Stimulated activated naive B cell treated with anti-CD40 and anti-IgM and Interleukin-4, amounts not matched to agents 10 μg/mL and 1 μg/mL and 100 μg/mL, for 72 hours (primary cell): Measurements from ENCODE around the gene SFXN3.

ENCODE experiments used
- ATAC-seq, 2 donors: fragments of 150-1000 bp; cut with Tn5 transposase; replicated peaks; 2 replicates each; pipeline ENCODE4 v1.10.0; 2021; ENCODE audit warnings: moderate library complexity in 1 of 2
- DNase-seq: peaks from one replicate; pipeline ENCODE4 v3.0.0; 2021
- H3K27ac Mint-ChIP-seq: one replicate; pipeline ENCODE4 v1.8.0; 2022; ENCODE audit warnings: mild to moderate bottlenecking, mixed read lengths
- H3K27me3 Mint-ChIP-seq, 2 donors: one replicate each; pipeline ENCODE4 v1.8.0; 2022; ENCODE audit warnings: mixed read lengths in 2 of 2
- H3K36me3 Mint-ChIP-seq, 2 donors: one replicate each; pipeline ENCODE4 v1.8.0; 2022; ENCODE audit warnings: mixed read lengths in 2 of 2, mild to moderate bottlenecking in 1 of 2
- H3K4me1 Mint-ChIP-seq, 2 donors: one replicate each; pipeline ENCODE4 v1.8.0; 2022; ENCODE audit warnings: mixed read lengths in 2 of 2, mild to moderate bottlenecking in 1 of 2
- H3K4me3 Mint-ChIP-seq, 2 donors: one replicate each; pipeline ENCODE4 v1.8.0; 2022; ENCODE audit warnings: mild to moderate bottlenecking in 2 of 2, mixed read lengths in 2 of 2, moderate library complexity in 1 of 2
- H3K9me3 Mint-ChIP-seq, 2 donors: one replicate each; pipeline ENCODE4 v1.8.0; 2022; ENCODE audit warnings: mixed read lengths in 2 of 2, mild to moderate bottlenecking in 1 of 2

Gene SFXN3

GRCh38 chr10:101005869-101006567 lies 25.0 kb upstream of the SFXN3 start:
- Mint-ChIP-seq H3K27me3 (no peaks in the 10 kb centered on the region), H3K36me3 (peaks cover 12 to 17% of the 10 kb centered on the region in 2 donors), H3K27ac (no peak overlapping the region), H3K4me3 (no peak overlapping the region), H3K4me1 (peaks cover 3 to 4% of the 10 kb centered on the region in 2 donors), H3K9me3 (no peaks in the 10 kb centered on the region)
- DNase-seq, result no peak
- ATAC-seq, result no peak

GRCh38 chr10:101006593-101007098 lies 24.4 kb upstream of the SFXN3 start:
- Mint-ChIP-seq H3K27me3 (no peaks in the 10 kb centered on the region), H3K9me3 (no peaks in the 10 kb centered on the region), H3K4me1 (no peaks in the 10 kb centered on the region), H3K36me3 (peaks cover 9 to 15% of the 10 kb centered on the region in 2 donors), H3K4me3 (no peak overlapping the region), H3K27ac (no peak overlapping the region)
- DNase-seq, result no peak
- no peak for ATAC-seq

GRCh38 chr10:101007099-101007711 lies 23.8 kb upstream of the SFXN3 start:
- no peaks in the 10 kb centered on the region for H3K9me3 Mint-ChIP-seq
- no peak overlapping the region for H3K4me3 Mint-ChIP-seq
- DNase-seq, result no peak

GRCh38 chr10:101007915-101008822 lies 22.9 kb upstream of the SFXN3 start:
- DNase-seq (no peak), ATAC-seq (no peak)
- Mint-ChIP-seq H3K27me3 (peaks cover 1 to 2% of the 10 kb centered on the region in 2 donors), H3K9me3 (no peaks in the 10 kb centered on the region), H3K27ac (no peak overlapping the region), H3K4me1 (peaks cover 7% of the 10 kb centered on the region in 2 donors), H3K4me3 (no peak overlapping the region), H3K36me3 (peaks cover 9 to 15% of the 10 kb centered on the region in 2 donors)

More at GRCh38 chr10:101007099-101007711, 23.8 kb upstream of the SFXN3 start:
- Mint-ChIP-seq H3K4me1 (no peaks in the 10 kb centered on the region), H3K36me3 (peaks cover 9 to 15% of the 10 kb centered on the region in 2 donors), H3K27ac (no peak overlapping the region), H3K27me3 (no peaks in the 10 kb centered on the region)
- ATAC-seq, result no peak

GRCh38 chr10:101008823-101009423 lies 22.1 kb upstream of the SFXN3 start:
- peaks cover 4 to 5% of the 10 kb centered on the region in 2 donors for H3K27me3 Mint-ChIP-seq
- ATAC-seq (no peak), DNase-seq (no peak)
- H3K9me3 Mint-ChIP-seq, result no peaks in the 10 kb centered on the region
- H3K36me3 Mint-ChIP-seq, result peaks cover 4 to 10% of the 10 kb centered on the region in 2 donors
- no peak overlapping the region for H3K4me3 Mint-ChIP-seq
- H3K27ac Mint-ChIP-seq, result no peak overlapping the region
- H3K4me1 Mint-ChIP-seq, result peaks cover 11% of the 10 kb centered on the region in 2 donors

- no peak overlapping the region for H3K4me3 Mint-ChIP-seq
- ATAC-seq (no peak), DNase-seq (no peak)
- peaks cover 12 to 13% of the 10 kb centered on the region in 2 donors for H3K27me3 Mint-ChIP-seq
- no peaks in the 10 kb centered on the region for H3K9me3 Mint-ChIP-seq
- H3K27ac Mint-ChIP-seq, result no peak overlapping the region
- H3K36me3 Mint-ChIP-seq, result peaks cover 1 to 4% of the 10 kb centered on the region in 2 donors
- H3K4me1 Mint-ChIP-seq, result peaks cover 18 to 20% of the 10 kb centered on the region in 2 donors
Observed at GRCh38 chr10:101010329-101010728, 20.7 kb upstream of the SFXN3 start.

- Mint-ChIP-seq H3K4me3 (no peak overlapping the region), H3K4me1 (peaks cover 18 to 20% of the 10 kb centered on the region in 2 donors), H3K27me3 (peaks cover 24 to 26% of the 10 kb centered on the region in 2 donors), H3K9me3 (no peaks in the 10 kb centered on the region), H3K27ac (no peak overlapping the region), H3K36me3 (no peaks in the 10 kb centered on the region)
- no peak for ATAC-seq
- DNase-seq, result no peak
Observed at GRCh38 chr10:101011517-101012423, 19.3 kb upstream of the SFXN3 start.

- Mint-ChIP-seq H3K9me3 (no peaks in the 10 kb centered on the region), H3K36me3 (no peaks in the 10 kb centered on the region), H3K27ac (peak overlapping the region; percentile 70), H3K27me3 (peaks cover 33 to 36% of the 10 kb centered on the region in 2 donors), H3K4me3 (peak overlapping the region in 1 of 2 donors; percentile 0), H3K4me1 (peaks cover 20 to 24% of the 10 kb centered on the region in 2 donors)
- DNase-seq, result peak; percentile 57
- ATAC-seq, result peak; percentile 91 to 92
Observed at GRCh38 chr10:101012525-101013364, 18.3 kb upstream of the SFXN3 start.

- Mint-ChIP-seq H3K27ac (peak overlapping the region; percentile 70), H3K4me1 (peaks cover 25 to 31% of the 10 kb centered on the region in 2 donors), H3K36me3 (no peaks in the 10 kb centered on the region), H3K4me3 (peak overlapping the region in 1 of 2 donors; percentile 0), H3K27me3 (peaks cover 38 to 42% of the 10 kb centered on the region in 2 donors), H3K9me3 (no peaks in the 10 kb centered on the region)
- ATAC-seq, result no peak
- no peak for DNase-seq
Observed at GRCh38 chr10:101013365-101013825, 17.6 kb upstream of the SFXN3 start.

- DNase-seq, result peak; percentile 43
- H3K36me3 Mint-ChIP-seq, result no peaks in the 10 kb centered on the region
- H3K27ac Mint-ChIP-seq, result no peak overlapping the region
- peaks cover 28 to 40% of the 10 kb centered on the region in 2 donors for H3K4me1 Mint-ChIP-seq
- H3K4me3 Mint-ChIP-seq, result no peak overlapping the region
- no peaks in the 10 kb centered on the region for H3K9me3 Mint-ChIP-seq
- H3K27me3 Mint-ChIP-seq, result peaks cover 42 to 50% of the 10 kb centered on the region in 2 donors
- ATAC-seq, result peak; percentile 38 to 47
Observed at GRCh38 chr10:101014230-101014884, 16.7 kb upstream of the SFXN3 start.

- peaks cover 29 to 44% of the 10 kb centered on the region in 2 donors for H3K4me1 Mint-ChIP-seq
- H3K27me3 Mint-ChIP-seq, result peaks cover 46 to 54% of the 10 kb centered on the region in 2 donors
- no peaks in the 10 kb centered on the region for H3K9me3 Mint-ChIP-seq
- no peak for ATAC-seq
- no peak overlapping the region for H3K27ac Mint-ChIP-seq
- no peak for DNase-seq
- no peak overlapping the region for H3K4me3 Mint-ChIP-seq
- H3K36me3 Mint-ChIP-seq, result no peaks in the 10 kb centered on the region
Observed at GRCh38 chr10:101014966-101015581, 16.0 kb upstream of the SFXN3 start.
